Activated CD8-positive, alpha-beta memory T cell treated with anti-CD3 and anti-CD28 coated beads, Interleukin-2, amount 50 U/mL, for 24 hours (primary cell): ENCODE measurements around the gene RSBN1L.
"Not testable (repeated sequence)": the region's sequence is repeated elsewhere in the genome, so short reads cannot be mapped to it uniquely, and the experiment has no call there.

Source experiments
- DNase-seq: peaks from one replicate; pipeline ENCODE4 v3.0.0-alpha.2; 2020; ENCODE audit errors: extremely low read depth

The RSBN1L gene

DNA sequence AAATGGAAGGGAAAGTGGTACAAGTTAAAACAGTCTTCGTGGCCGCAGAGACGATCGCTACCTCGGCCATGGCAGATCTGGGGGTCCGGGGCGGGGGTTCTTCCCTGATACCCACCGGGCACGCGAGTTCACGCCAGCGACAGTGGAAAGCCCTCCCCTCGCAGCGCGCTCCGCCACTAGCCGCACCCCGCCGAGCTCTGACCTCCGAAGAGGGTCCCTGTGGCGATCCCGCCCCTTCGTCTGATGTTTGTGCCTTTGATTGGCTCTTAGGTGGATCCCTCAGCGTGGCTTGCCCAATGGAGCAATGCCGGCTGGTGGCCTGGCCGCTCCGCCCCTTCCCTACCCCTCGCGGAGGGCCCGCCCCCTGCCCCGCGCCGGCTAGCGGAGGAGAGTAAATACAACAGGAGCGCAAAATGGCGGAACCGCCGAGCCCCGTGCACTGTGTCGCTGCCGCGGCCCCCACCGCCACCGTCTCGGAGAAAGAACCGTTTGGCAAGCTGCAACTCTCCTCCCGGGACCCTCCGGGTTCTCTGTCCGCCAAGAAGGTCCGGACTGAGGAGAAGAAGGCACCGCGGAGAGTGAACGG is at the start of gene RSBN1L:
TSS of gene RSBN1L (plus strand) at position 403 of the 586 bp plus-strand sequence. CDS start at position 414, 11 bp downstream.
- DNase-seq, result peak; percentile 95

DNA sequence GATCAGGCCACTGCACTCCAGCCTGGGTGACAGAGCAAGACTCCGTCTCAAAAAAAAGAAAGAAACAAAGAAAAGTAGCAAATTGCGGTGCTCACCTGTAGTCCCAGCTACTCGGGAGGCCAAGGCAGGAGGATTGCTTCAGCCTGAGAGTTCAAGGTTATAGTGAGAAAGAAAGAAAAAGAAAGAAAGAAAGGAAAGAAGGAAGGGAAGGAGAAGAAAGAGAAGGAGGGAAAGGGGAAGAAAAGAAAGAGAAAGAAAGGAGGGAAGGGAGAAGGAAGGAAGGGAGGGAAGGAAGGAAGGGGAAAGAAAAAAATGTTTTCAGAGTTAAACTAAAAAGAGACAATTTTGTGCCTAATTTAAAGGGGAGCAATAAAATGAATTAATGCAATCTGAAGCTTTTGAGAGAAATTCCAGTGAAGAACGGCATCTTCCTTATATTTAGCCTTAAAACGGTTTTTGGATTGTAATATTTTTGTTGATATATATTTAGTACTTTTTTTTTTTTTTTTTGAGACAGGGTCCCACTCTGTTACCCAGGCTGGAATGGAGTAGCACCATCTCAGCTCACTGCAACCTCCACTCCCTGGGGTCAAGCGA is 47.4 kb upstream of the RSBN1L start:
- DNase-seq, result no peak

DNA sequence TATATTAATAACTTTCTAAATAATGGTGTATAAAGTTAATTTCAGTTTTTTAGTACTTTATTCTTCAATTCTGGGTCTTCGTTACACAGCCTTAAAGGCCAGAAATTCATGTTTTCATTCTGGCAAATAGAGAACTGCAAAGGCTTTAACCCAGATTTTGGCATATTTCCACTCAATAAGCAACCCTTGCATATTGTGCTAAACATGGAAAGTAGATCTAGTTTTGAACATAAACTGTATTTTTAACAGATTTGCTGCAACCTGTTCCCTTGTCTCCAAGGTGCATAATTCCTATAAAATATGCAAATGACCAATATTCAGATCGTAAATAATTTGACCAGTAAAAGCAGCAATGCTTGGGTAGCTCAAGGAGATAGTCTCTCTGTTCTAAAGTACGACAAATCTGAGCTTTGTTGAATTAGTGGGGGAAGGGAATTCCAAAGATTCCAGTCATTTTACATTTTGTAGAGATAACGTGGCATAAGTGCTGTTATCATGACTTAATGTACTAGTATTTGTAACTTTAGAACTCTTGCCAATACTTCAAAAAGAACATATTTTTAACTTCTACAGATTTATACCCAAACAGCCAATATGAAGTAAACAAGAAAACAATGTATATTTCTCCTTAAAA is 46.4 kb upstream of the RSBN1L start:
- DNase-seq, result no peak

DNA sequence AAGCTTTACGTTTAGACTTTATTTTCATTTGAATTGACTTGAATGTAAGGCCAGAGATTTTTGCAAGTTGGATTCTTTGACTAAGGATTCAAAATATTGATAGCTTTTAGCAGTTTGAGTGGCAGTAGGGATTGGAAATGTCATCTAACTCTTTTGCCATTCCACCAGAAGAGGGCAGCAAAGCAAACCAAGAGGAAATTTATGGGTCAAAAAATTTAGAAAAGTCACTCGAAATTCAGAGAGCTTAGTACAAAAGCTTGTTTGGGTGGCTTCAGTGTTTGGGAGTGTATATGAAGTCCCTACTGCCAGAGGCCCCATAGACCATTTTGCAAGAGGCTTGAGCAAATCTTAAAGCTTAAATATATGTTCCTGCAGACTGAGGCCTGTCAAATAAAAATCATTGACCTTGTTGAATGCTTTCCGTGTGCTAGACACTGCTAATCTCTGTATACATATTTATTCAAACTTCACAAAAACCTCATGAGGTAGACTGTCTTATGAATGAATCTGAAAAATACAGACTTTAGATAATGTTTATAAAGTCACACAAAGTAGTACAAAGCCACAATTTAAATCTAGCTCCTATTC is 44.6 kb upstream of the RSBN1L start:
- no peak for DNase-seq

DNA sequence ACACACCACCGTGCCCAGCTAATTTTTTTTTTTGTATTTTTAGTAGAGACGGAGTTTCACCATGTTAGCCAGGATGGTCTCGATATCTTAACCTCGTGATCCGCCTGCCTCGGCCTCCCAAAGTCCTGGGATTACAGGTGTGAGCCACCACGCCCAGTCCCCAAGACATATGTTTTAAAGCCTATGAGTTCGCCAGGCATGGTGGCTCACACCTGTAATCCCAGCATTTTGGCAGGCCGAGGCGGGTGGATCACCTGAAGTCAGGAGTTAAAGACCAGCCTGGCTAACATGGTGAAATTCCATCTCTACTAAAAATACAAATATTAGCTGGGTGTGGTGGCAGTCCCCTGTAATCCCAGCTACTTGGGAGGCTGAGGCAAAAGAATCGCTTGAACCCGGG is 43.4 kb upstream of the RSBN1L start:
- DNase-seq, result not testable (repeated sequence)

DNA sequence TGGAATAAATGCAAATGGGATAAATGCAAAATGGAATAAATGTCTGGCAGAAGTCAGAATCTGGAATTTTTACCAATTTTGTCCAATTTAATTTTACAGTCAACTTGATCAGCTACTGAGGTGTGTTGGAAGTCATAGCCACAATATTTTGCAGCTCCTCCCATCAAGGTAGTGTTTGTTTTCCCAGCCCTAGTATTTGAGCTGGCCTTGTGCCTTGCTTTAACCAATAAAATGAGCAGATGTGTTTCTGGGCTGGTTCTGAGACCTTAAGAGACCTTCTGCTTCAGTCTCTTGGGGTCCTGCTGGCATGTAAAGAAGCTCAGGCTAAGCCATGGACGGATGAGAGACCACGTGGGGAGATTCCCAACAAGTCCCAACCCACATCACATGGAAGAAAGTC is 42.7 kb upstream of the RSBN1L start:
- no peak for DNase-seq

DNA sequence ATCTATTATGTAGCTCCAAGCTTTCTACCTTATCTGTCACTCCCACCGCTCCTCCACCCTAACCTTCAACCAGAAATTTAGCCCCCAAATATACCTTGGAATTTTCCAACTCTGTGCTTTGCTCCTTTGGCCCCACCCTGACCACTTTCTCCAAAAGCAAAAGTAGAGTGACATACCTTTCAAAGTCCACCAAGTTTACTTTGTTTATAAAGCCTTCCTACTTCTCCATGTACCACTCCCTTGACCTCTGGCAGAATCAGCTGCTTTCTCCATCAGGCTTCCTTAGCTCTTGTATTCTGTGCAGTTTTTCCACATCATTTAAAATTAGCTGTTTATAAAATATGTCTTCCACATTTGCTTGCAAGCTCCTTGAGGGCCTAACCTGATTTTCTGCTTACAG is 40.9 kb upstream of the RSBN1L start:
- DNase-seq, result no peak

DNA sequence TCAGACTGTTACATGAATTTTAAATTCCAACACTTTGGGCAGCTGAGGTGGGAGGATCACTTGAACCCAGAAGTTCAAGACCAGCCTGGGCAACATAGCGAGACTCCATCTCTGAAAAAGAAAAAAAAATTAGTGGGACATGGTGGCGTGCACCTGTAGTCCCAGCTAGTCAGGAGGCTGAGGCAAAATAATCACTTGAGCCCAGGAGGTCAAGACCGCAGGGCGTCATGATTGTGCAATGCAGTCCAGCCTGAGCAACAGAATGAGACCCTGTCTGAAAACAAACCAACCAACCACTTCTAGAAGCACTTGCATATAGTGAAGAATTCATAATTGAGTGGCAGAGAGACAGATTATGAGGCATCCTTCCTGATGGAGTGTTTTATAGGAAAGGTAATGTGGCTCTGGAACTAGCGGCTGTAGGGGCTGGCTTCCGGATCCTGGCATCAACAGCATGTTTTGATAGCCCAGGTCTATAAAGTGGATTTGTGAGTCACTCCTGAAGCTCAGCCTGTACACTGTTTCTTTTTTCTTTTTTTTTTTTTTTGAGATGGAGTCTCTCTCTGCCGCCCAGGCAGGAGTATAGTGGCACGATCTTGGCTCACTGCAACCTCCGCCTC is 40.3 kb upstream of the RSBN1L start:
- DNase-seq, result no peak

DNA sequence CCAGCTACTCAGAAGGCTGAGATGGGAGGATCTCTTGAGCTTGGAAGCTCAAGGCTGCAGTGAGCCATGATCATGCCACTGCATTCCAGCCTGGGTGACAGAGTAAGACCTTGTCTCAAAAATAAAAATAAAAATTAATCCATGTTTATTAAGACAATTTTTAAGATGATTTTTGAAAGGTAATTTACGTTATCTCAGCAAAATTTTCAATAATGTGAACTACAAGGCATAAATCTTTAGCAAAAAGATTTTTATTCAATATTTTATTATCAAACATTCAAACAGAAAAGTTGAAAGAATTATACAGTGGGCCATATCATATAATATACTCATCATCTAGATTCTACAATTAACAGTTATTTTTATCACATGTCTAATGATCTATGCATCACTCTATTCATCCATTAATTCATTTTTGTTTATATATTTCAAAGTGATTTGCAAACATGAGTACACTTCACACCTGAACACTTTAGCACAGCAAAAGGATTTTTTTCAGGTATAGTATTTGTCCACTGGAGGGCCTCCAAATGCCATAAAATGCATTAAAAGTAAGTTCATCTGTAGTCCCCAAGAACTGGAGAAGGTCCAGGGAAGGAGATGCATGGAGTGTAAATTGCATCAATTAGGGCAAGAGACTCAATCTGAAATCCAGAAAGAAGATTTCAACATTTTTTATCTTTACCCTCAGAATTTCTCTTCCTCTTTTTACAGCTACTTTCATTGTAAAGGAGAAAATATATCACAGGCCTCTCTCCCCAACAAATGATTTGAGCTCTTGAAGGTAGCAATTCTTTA is 38.6 kb upstream of the RSBN1L start:
- no peak for DNase-seq

DNA sequence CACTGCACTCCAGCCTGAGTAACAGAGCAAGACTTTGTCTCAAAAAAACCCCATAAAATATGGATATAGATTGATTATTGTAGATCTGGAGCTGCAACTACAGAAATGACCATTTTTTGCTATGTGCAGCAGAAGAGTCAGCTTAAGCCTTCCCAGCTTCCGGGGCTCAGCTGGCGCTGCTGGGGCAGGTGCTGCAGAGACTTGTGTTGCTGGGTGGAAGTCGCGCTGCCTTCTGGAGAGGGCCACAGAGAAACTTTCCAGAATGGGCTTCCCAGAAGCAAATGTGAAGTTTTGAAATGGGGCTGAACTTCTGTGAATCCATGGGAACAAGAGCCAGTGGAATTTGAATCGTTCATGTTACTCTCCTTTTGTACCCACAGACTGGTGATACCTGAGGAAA is 37.3 kb upstream of the RSBN1L start:
- DNase-seq, result no peak

DNA sequence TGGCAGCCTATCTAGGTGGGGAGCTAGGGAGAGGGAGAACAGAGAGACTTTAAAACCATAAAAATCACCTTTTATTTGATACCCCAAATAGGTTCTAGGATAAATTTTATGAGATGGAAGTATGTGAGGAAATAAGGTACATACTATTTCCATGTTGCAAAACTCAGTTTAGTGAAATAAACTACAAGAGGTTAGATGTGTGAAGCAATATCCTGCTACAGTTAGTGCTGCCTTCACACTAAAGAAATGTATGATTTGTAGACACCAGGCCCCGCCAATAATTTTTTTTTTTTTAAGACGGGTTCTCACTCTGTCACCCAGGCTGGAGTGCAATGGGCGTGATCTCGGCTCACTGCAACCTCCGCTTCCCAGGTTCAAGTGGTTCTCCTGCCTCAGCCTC is 34.4 kb upstream of the RSBN1L start:
- no peak for DNase-seq

DNA sequence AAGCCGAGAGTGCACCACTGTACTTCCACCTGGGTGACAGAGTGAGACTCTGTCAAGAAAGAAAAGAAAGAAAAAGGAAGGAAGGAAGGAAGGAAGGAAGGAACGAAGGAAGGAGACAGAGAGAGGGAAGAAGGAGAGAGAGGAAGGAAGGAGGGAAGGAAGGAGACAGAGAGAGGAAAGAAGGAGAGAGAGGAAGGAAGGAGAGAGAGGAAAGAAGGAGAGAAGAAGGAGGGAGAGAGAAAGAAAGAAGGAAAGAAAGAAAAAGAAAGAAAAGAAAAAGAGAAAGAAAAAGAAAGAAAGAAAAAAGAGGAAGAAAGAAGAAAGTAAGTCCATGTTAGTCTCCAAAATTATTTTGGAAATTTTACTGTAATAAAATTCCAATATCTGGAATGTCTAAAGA is 33.4 kb upstream of the RSBN1L start:
- no peak for DNase-seq

DNA sequence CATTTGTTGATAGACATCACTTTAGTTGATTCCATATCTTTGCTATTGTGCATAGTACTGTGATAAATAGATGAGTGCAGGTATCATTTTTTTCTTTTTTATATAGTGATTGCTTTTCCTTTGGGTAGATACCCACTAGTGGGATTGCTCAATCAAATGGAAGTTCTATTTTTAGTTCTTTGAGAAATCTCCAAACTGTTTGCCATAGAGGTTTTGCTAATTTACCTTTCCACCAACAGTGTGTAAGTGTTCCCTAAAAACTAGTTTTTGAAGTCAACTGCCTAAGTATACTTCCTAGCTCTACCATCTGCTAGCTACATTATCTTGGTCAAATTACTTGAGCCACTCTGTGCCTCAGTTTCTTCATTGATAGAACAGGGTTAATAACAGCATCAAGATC is 31.5 kb upstream of the RSBN1L start:
- DNase-seq, result no peak

DNA sequence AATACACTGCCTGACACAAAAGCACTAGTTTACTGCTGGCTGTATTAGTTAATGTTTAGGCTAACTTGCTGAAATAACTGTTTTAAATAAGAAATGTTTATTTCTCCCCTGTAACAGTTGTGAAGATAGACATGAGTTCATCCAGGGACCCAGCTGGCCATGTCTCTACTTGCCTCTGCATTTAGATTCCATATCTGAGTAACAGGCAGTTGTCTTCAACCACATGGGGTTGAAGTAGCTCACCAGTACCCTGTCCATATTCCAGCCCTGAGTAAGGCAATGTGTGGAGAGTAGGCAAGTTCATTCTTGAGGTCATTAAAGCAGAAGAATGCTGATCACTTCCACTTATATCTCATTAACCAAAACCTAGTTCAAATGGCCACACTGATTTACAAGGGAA is 31.1 kb upstream of the RSBN1L start:
- DNase-seq, result no peak

DNA sequence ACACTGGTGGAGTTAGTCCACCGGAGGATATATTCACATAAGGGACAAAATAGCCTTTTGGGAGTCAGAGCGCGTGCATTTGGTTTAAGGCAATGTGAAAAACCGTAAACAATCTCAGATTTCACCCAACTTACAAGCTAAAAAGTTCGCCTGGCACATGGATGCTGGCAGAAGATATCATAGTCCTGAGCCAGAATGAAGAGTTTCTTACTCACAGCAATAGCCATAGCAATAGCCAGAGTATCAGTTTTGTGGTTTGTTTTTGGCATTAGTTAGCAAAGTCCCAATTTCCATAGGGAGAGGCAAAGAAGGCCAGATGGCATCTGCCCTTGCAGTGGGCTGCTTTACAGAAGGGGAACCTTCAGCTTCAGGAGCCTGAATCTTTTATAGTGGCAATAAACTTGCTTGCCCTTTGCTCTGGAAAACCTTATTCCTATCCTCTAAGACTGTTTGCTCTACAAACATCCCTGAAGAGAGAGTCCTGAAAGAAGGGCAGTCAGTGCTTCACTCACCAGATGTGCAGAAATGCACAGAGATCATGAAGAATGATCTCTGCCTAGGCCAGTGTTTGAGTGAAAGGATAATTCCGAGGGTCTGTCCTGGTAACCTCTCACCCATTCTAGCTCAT is 28.7 kb upstream of the RSBN1L start:
- DNase-seq, result no peak

DNA sequence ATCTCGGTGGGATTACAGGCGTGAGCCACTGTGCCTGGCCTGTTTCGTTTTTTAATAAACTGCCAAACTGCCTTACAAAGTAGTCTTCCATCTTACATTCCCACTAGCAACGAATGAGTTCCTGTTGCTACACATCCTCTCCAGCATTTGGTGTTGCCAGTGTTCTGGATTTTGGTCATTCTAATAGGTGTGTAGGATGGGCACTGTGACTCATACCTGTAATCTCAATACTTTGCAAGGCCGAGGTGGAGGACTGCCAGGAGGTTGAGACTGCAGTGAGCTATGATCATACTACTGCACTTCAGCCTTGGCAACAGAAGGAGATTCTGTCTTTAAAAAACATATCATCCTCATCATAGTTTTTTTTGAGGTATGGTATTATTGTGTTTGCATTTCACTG is 21.4 kb upstream of the RSBN1L start:
- DNase-seq, result no peak

DNA sequence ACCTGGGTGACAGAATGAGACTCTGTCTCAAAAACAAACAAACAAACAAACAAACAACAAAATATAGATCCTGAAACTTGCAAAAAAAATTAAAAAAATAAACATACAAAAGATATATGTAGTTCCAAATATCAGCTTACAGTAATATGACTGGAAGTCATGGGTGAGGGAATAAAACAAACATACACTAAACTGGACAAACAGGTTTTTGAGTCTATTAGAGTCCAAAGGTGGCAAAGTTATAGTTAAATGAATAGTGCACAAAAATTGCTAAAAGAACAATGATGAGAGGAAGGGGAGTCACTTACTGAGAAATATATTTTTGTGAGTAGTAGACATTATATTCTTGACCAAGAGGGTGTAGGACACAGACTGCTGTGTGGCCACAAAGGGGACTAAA is 16.7 kb upstream of the RSBN1L start:
- DNase-seq, result no peak

DNA sequence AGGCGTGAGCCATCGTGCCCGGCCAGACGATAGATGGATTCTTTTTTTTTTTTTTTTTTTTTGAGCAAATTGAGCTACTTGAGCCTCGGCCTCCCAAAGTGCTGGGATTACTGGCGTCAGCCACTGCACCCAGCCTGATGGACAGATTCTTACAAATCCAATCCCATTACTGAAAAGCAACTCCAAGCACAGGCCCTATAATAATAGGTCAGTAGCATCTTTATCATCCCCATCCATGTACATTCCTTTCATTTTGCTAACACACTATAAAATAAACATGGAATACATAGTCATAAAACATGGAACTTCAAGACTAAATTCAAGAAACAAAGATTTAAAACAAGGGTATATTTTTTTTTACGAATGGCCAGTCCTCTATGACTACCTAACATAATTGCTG is 16.0 kb upstream of the RSBN1L start:
- no peak for DNase-seq

DNA sequence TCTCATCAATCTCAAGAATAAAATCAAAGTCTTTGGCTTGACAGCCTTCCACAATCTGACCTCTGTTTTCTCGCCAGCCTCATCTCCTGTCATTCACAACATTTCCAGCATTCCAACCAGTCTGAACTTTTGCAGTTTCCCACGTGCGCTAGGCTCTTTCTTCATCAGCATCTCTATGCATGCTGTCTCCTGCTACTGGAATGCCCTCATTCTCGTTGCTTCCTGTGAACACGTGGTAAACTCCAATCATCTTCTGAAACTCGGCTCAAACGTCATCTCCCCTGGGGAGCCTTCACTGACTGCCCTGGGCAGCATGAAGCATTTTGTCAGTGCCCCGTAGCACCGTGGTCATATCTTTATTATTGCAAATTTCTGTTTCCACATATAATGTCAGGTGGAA is 12.2 kb upstream of the RSBN1L start:
- no peak for DNase-seq

DNA sequence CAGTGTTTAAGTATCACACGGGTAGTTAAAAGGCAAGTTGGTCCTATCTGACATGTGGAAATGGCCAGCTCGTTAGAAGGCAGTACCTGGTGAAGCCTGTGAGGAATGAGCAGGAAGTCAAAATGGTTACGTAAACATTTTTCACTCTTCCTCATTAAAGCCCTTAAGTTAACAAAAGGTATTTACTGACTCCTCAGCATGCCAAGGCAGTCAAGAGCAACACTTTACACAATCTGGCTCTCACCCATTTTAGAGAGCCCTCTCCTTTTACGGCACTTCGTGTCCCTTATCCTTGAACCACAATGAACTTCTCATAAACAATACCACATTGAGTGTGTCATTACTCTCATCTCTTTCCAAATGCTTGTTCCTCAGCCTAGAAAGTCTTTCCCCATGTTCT is 11.0 kb upstream of the RSBN1L start:
- no peak for DNase-seq

DNA sequence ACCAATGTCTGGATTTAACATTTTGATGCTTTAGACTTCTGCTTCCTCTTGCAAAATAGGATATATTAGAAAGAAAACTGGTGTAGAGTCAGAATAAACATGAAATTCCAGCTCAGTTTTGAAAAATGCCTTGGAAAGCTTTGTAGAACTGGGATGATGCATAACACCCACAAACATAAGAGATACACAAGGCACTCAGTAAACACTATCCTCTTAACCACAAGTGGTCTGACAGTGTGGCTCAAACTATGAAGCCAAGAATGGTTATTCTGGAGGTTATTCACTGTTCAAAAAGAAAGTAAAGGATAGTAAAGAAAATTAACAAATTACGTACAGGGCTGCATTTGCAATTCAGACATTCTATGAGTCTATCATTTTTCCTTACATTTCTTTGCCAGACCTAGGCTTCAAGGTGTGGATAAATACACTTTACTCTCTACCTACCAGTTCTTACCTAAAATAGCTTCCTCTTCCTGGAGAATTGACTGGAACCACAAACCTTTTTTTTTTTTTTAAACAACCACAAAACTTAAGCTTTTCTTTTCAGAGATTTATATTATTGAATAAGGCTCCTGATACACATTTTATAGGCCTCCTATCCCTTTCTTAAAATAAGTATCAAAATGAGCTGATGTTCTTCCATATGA is 9.0 kb upstream of the RSBN1L start:
- DNase-seq, result no peak
